ENCODE results near the gene SRMS.

SRMS gene

GRCh38 chr20:63554361-63555278, 7.1 kb upstream of the SRMS start:
- no peak for DNase-seq
- intact Hi-C loops (cut with DNase I), result no loop called here

DNA sequence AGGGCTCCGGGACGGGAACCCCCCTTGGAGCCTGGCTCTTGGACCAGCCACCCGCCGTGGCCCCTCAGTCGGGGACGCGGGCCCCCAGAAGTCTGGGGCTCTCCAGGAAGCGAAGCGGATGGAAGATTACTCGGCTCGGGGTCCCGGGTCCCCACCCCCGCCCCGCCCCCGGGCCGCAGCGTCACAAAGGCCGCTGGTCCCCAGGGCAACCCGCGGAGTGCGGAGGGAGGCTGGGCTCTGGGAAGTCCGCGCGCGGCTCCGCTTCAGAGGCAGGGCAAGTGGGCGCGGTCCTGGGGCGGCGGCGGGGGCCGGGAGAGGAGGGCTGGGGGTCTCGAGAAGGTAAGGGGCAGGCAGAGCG, 6.4 kb upstream of the SRMS start, which contains the start of gene FNDC11:
TSS of gene FNDC11 (plus strand) at position 227 of the 358 bp plus-strand sequence. CDS start 1,505 bp downstream, outside the sequence.
- DNase-seq, result no peak

DNA sequence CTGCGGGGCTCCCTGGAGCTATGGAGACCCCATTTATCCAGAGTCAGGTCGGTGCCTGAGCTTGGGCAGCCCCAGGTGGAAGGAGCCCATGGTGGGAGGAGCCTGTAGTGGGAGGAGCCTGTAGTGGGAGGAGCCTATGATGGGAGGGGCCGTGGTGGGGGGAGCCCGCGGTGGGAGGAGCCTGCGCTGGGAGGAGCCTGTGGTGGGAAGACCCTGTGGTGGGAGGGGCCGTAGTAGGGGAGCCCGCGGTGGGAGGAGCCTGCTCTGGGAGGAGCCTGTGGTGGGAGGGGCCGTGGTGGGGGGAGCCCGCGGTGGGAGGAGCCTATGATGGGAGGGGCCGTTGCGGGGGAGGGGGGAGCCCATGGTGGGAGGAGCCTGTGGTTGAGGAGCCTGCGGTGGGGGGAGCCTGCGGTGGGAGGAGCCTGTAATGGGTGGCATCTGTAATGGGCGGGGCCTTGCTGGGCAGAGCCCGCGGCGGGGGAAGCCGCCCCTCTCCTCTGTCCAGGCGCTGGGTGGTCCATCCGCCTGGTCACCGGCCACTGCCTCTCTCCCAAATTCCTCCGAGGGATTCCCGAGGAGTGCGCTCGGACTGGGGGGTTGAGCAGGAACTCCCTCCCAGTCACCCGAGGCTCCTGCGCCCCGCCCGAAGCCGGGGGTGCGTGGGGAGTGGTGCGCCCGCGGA, 5.8 kb upstream of the SRMS start:
- intact Hi-C loops (cut with DNase I), result no loop called here
- DNase-seq, result peak in 1 of 10 donors; percentile 35

More for the DNA sequence above, 6.4 kb upstream of the SRMS start, which contains the start of gene FNDC11:
- intact Hi-C loops (cut with DNase I), result no loop called here

GRCh38 chr20:63552481-63553249, 5.1 kb upstream of the SRMS start:
- no peak for DNase-seq
- intact Hi-C loops (cut with DNase I), result no loop called here

DNA sequence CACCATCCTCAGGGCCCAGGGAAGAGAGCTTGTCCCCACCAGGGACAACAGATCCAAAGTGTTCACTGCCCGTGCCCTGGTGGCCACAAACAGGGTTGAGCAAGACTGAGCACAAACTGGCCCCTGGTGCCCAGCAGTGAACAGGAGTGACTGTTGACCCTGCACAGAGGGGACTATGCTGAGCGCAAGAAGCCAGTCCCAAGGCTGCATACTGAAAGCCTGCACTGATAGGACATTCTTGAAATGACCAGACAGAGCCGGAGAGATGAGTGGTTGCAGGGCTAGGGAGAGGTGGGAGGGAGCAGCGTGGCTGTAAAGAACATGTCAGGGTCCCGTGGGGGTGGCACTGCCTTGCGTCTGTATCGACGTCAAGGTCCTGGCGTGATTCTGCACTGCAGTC, 3.5 kb upstream of the SRMS start:
- intact Hi-C loops (cut with DNase I), result no loop called here
- DNase-seq, result no peak

DNA sequence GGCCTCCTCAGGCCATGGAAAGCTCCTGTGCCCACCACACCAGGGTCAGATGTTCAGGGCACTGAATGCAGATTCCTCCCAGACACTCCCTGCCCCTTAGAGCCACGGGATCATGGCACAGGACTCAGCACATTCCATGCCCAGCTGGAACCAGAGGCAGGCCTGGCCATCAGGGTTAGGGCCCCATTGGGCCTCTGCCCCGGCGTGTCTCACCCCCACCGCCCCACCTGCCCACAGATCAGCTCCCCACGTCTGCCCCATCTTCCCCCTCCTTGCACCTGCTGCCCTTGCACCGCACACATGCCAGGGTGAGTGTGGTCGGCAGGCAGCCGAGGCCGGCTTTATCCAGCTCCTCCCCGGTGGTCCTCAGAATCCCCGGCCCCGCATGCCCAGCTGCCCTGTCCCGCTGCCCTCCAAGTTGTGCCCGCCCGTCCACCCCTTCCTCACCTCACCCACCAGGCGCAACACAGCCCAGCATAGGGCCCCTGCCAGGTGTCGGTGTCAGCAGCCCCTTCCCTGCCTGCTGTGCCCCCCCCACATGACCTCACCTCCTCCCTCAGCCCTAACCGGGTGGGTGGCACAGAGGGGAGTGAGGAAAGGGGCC, 2.2 kb upstream of the SRMS start:
- intact Hi-C loops (cut with DNase I), result no loop called here
- no peak for DNase-seq

DNA sequence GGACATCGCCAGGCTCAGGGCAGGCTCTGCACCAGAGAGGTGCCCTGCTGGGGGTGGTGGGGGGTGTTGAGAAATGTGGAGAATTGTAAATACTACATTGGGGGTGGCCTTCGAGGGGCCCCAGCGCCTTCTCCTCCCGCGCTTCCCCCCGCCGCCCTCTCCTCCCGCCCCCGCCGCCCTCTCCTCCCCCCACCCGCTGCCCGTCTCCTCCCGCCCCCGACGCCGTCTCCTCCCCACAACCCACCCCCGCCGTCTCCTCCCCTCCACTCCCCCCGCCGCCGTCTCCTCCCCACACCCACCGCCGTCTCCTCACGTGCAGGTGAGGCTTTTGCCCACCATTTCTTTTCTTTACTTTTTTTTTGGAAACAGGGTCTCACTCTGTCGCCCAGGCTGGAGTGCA, 1.5 kb upstream of the SRMS start:
- no peak for DNase-seq
- intact Hi-C loops (cut with DNase I), result no loop called here

- DNase-seq, result no peak
- intact Hi-C loops (cut with DNase I), result no loop called here
Measured at GRCh38 chr20:63548542-63548941, 993 bp upstream of the SRMS start.

DNA sequence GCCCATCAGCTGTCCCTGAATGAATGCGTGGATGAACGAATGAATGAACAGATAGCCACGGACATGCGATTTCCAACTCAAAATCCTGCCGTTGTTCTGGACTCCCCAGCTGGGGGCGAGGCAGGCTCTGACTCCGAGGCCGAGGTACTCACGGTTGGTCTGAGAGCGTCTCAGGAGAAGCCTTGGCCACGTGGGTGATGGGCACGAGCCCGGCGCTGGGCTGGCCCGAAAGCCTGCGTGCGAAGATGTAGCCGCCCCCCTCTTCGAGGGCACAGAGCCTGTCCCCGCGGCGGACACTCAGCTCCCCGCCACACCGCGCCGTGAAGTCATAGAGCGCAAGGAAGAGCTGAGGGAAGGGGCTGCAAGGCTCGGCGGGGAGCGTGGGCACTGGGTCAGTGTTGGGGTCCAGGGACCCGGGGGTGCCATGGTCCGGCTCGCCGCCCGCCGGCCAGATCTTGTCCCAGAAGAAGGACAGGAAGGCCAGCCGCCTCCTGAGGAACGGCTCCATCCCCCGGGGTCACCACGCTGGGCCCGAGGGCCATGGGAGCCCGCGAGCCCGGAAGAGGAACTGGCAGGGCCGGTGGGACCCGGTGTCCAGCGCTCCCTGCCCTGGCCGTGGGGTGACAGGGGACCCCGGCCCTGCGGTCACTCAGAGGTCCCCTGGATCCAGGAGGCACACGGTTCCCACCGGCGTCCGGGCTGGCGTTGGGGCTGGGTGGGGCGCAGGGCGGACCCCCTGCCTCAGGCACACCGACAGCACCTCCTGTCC, 409 bp downstream of the SRMS start:
- intact Hi-C loops (cut with DNase I), result no loop called here
- no peak for DNase-seq

GRCh38 chr20:63546256-63546955, 1.1 kb downstream of the SRMS start:
- intact Hi-C loops (cut with DNase I), result no loop called here

GRCh38 chr20:63545814-63546213, 1.7 kb downstream of the SRMS start:
- no peak for DNase-seq
- intact Hi-C loops (cut with DNase I), result no loop called here

More at GRCh38 chr20:63546256-63546955, 1.1 kb downstream of the SRMS start:
- no peak for DNase-seq

GRCh38 chr20:63544958-63545516, 2.5 kb downstream of the SRMS start:
- no peak for DNase-seq
- intact Hi-C loops (cut with DNase I), result no loop called here

DNA sequence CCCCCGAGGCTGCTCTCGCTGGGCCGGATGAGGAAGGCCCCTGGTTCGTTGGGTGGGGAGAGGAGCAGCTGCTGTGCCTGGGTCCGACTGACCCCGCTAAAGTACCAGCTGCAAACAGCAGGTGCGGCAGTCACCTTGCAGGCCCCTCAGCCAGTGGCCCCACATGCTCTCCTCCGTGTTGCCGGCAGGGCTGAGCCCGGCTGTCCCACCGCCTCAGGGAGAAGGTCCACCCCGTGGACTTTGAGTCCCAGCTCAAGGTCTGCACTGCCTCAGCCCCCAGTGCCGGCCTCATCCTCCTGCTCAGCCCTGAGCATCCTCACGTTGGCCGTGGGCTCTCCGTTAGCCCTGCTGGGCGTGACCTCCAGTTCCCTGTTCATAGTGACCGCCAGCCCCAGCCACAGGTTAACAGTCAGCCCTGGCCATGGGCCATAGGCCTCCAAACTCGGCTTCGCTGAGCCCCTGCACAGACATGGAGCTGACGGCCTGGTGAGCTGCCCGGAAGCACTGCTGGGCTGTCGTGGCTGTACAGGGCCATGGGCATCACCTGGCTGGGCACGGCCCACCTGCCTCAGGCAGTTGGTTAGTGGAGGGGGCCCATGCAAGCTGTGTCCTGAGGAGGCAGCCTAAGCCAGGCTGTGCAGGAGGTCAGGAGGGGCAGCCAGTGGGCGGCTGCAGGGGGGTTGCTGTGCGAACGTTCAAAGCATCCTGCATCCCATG, 3.1 kb downstream of the SRMS start:
- no peak for DNase-seq

GRCh38 chr20:63543733-63544132, 3.8 kb downstream of the SRMS start:
- no peak for DNase-seq
- intact Hi-C loops (cut with DNase I), result no loop called here

More for the DNA sequence above, 3.1 kb downstream of the SRMS start:
- intact Hi-C loops (cut with DNase I), result no loop called here

DNA sequence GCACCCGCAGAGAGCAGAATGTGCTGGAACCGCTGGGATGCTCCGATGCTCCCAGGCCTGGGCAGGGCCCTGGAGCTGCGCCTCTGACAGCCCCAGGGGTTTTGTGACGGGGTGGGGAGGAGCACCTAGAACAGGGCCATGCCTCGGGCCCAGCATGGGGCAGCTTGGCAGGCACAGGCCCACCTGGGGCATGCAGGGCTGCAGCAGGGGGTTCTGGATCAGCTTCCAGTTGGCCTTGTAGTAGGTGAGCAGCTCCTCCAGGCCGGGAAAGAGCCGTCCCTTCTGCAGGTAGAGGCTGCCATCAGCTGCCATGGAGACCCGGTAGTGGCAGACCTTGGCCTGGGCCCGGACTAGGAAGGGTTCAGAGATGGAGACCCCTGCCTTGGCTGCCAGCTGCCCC, 4.4 kb downstream of the SRMS start:
- intact Hi-C loops (cut with DNase I), result no loop called here
- DNase-seq, result no peak

DNA sequence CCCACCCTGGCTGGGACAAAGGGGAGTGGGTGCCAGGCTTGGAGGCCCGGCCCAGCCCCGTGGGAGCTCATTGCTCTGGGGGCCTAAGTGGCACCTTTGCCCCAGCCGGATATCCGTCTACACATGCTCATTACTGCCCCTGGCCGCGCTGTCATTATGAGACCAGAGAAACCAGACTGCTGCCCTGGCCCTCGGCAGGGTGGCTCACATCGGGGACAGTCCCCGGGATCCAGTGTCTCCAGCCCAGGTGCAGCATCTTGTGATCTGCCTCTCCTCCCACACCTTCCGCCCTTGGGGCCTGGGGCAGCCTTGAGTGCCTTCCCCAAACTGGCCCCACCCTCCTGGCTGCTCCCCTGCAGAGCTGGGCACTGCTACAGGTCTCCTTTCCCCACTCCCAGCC, 4.9 kb downstream of the SRMS start:
- DNase-seq, result no peak
- intact Hi-C loops (cut with DNase I), result no loop called here

DNA sequence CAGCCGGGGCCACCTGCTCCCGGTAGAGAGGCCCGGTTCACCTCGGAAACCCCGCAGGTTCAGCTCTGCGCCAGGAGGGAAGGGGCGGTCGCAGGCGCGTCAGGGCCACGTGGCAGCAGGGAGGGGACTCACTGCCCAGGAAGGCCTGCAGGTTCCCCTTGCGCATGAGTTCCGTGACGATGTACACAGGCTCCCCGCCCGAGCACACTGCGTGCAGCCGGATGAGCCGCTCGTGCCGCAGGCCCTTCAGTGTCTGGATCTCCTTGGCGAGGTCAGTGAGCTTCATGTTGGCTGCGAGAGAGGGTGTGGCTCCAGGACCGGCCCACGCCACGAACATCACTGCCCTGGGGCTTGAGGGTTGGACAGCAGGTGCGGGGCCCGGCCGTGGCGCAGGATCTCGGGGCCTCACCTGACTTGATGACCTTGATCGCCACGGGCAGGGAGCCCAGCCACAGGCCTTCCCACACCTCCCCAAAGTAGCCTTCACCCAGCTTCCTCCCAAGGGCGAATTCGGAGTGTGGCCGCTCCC, 5.5 kb downstream of the SRMS start:
- intact Hi-C loops (cut with DNase I), result no loop called here
- no peak for DNase-seq

DNA sequence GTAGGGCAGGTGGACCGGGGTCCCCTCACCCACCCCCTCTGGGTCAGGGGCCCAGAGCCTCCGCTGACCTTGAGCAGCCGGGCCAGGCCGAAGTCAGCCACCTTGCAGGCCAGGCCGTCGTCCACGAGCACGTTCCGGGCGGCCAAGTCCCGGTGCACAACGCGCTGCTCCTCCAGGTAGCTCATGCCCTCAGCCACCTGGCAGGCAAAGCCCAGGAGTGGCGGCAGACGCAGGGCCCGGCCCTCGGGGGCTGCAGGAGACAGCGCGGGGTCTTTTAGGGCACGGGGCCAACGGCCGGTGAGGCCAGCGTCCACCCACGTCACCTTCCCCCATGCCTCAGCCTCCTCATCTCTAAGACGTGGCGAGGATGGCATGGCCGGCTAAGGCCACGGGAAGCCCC, 6.2 kb downstream of the SRMS start:
- no peak for DNase-seq
- intact Hi-C loops (cut with DNase I), result no loop called here
